SK-N-SH treated with all-trans-retinoic acid at 6 μM for 48 hours (cell line): Measurements from ENCODE around the gene KCNJ18.

Source experiments
- ARNTL ChIP-seq: fragments of 450-650 bp; formaldehyde crosslinking; IDR thresholded peaks from 2 replicates; pipeline ENCODE4 v1.5.0; 2020; ENCODE audit warnings: low read depth, mild to moderate bottlenecking, moderate library complexity, borderline replicate concordance
- CSDC2 ChIP-seq: fragments of 250-450 bp; sonication (Bioruptor Pico); IDR thresholded peaks from 2 replicates; pipeline ENCODE4 v1.5.0; 2020; ENCODE audit warnings: mild to moderate bottlenecking, moderate library complexity
- ESRRG ChIP-seq: fragments of 250-450 bp; sonication (Bioruptor Pico); IDR thresholded peaks from 2 replicates; pipeline ENCODE4 v1.6.1; 2021; ENCODE audit warnings: mild to moderate bottlenecking
- OSR1 ChIP-seq: fragments of 250-450 bp; sonication (Bioruptor Pico); IDR thresholded peaks from 2 replicates; pipeline ENCODE4 v1.8.0; 2022; ENCODE audit warnings: moderate library complexity, mild to moderate bottlenecking, inconsistent platforms
- PATZ1 ChIP-seq: fragments of 250-450 bp; sonication (Bioruptor Pico); IDR thresholded peaks from 2 replicates; pipeline ENCODE4 v1.8.0; 2020; ENCODE audit warnings: mild to moderate bottlenecking, moderate library complexity, borderline replicate concordance
- RARB ChIP-seq: fragments of 250-450 bp; sonication (Bioruptor Pico); IDR thresholded peaks from 2 replicates; pipeline ENCODE4 v1.8.0; 2021; ENCODE audit warnings: mild to moderate bottlenecking, moderate library complexity
- TCF4 ChIP-seq: fragments of 250-450 bp; sonication (Bioruptor Pico); IDR thresholded peaks from 2 replicates; pipeline ENCODE4 v1.8.0; 2021; ENCODE audit warnings: mild to moderate bottlenecking, moderate library complexity, borderline replicate concordance
- TOX ChIP-seq: fragments of 250-450 bp; sonication (Bioruptor Pico); IDR thresholded peaks from 2 replicates; pipeline ENCODE4 v1.8.0; 2021; ENCODE audit warnings: mild to moderate bottlenecking, moderate library complexity, borderline replicate concordance
- ZC3H10 ChIP-seq: fragments of 250-450 bp; sonication (Bioruptor Pico); IDR thresholded peaks from 2 replicates; pipeline ENCODE4 v1.5.1; 2021; ENCODE audit warnings: mild to moderate bottlenecking, moderate library complexity
- ZFP3 ChIP-seq: fragments of 250-450 bp; sonication (Bioruptor Pico); IDR thresholded peaks from 2 replicates; pipeline ENCODE4 v1.5.0; 2020; ENCODE audit warnings: mild to moderate bottlenecking, moderate library complexity
- ZFP30 ChIP-seq: fragments of 450-650 bp; formaldehyde crosslinking; IDR thresholded peaks from 2 replicates; pipeline ENCODE4 v1.5.0; 2022; ENCODE audit warnings: mild to moderate bottlenecking, moderate library complexity
- TF ChIP-seq, protein P1 (sequence below): fragments of 250-450 bp; sonication (Bioruptor Pico); IDR thresholded peaks from 2 replicates; pipeline ENCODE4 v1.5.1; 2020; ENCODE audit warnings: low read depth, mild to moderate bottlenecking, moderate library complexity
- TF ChIP-seq, protein P2 (sequence below): fragments of 250-450 bp; sonication (Bioruptor Pico); IDR thresholded peaks from 2 replicates; pipeline ENCODE4 v1.8.0; 2021; ENCODE audit warnings: low read depth, mild to moderate bottlenecking, moderate library complexity, borderline replicate concordance
- TF ChIP-seq, protein P3 (sequence below): fragments of 250-450 bp; sonication (Bioruptor Pico); IDR thresholded peaks from 2 replicates; pipeline ENCODE4 v1.5.0; 2020; ENCODE audit warnings: mild to moderate bottlenecking, moderate library complexity

DNA sequence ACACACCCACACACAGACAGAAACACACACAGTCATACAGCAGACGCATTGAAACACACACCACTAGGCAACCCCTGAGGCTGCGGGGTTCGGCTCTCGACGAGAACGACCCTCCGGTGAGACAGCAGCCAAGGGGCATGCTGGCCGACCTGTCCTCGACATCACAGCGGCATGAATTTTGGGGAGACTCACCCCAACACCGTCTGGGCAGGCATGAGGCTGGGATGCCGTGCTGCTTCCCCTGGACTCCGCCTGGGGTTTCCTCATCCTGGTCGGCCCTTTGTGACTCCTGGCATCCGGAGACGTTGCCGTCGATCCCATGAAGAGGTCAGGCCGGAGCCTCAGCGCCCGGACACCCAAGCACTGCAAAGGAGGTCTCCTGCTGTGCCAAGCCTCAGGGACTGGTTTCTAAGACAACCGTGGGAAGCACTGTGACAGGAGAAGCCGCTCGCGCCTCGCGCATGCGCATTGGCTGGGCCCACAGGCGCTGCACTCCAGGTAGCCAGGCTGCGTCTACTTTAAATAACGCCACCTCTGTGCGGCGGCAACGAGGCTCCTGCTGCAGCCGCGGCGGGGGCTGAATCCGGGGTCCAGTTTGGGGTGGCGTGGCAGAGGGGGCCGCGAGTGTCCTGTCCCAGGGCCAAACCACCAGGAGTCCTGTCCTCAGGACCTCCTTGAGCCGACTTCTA lies 13.8 kb upstream of the KCNJ18 start:
- TF ChIP-seq PATZ1 (CRISPR knock-in tag) = no peak
- no peak for TF ChIP-seq ZFP30 (CRISPR knock-in tag)
- no peak for TF ChIP-seq ARNTL (CRISPR knock-in tag)
- TF ChIP-seq, protein P1, sequence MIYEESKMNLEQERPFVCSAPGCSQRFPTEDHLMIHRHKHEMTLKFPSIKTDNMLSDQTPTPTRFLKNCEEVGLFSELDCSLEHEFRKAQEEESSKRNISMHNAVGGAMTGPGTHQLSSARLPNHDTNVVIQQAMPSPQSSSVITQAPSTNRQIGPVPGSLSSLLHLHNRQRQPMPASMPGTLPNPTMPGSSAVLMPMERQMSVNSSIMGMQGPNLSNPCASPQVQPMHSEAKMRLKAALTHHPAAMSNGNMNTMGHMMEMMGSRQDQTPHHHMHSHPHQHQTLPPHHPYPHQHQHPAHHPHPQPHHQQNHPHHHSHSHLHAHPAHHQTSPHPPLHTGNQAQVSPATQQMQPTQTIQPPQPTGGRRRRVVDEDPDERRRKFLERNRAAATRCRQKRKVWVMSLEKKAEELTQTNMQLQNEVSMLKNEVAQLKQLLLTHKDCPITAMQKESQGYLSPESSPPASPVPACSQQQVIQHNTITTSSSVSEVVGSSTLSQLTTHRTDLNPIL (CRISPR knock-in tag) = no peak
- TF ChIP-seq ZFP3 (CRISPR knock-in tag) = no peak
- no peak for TF ChIP-seq ESRRG (CRISPR knock-in tag)
- no peak for TF ChIP-seq TOX (CRISPR knock-in tag)
- TF ChIP-seq RARB (CRISPR knock-in tag) = no peak
- TF ChIP-seq CSDC2 (CRISPR knock-in tag) = no peak
- no peak for TF ChIP-seq ZC3H10 (CRISPR knock-in tag)
- no peak for TF ChIP-seq OSR1 (CRISPR knock-in tag)
- TF ChIP-seq, protein P2, sequence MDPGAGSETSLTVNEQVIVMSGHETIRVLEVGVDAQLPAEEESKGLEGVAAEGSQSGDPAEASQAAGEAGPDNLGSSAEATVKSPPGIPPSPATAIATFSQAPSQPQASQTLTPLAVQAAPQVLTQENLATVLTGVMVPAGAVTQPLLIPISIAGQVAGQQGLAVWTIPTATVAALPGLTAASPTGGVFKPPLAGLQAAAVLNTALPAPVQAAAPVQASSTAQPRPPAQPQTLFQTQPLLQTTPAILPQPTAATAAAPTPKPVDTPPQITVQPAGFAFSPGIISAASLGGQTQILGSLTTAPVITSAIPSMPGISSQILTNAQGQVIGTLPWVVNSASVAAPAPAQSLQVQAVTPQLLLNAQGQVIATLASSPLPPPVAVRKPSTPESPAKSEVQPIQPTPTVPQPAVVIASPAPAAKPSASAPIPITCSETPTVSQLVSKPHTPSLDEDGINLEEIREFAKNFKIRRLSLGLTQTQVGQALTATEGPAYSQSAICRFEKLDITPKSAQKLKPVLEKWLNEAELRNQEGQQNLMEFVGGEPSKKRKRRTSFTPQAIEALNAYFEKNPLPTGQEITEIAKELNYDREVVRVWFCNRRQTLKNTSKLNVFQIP (CRISPR knock-in tag) = no peak
- TF ChIP-seq TCF4 (CRISPR knock-in tag) = no peak
- TF ChIP-seq, protein P3, sequence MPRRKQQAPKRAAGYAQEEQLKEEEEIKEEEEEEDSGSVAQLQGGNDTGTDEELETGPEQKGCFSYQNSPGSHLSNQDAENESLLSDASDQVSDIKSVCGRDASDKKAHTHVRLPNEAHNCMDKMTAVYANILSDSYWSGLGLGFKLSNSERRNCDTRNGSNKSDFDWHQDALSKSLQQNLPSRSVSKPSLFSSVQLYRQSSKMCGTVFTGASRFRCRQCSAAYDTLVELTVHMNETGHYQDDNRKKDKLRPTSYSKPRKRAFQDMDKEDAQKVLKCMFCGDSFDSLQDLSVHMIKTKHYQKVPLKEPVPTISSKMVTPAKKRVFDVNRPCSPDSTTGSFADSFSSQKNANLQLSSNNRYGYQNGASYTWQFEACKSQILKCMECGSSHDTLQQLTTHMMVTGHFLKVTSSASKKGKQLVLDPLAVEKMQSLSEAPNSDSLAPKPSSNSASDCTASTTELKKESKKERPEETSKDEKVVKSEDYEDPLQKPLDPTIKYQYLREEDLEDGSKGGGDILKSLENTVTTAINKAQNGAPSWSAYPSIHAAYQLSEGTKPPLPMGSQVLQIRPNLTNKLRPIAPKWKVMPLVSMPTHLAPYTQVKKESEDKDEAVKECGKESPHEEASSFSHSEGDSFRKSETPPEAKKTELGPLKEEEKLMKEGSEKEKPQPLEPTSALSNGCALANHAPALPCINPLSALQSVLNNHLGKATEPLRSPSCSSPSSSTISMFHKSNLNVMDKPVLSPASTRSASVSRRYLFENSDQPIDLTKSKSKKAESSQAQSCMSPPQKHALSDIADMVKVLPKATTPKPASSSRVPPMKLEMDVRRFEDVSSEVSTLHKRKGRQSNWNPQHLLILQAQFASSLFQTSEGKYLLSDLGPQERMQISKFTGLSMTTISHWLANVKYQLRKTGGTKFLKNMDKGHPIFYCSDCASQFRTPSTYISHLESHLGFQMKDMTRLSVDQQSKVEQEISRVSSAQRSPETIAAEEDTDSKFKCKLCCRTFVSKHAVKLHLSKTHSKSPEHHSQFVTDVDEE = no peak
